Measurements from ENCODE around the gene HPRT1. TPM values are rescaled to one million over a fixed set of nuclear protein-coding genes. Genes with fewer than 3 reads are reported as not detected.

HPRT1 gene
- total RNA-seq, 3 donors from 2014 or later: 8.0 to 15.1 (median 11.9) TPM

DNA sequence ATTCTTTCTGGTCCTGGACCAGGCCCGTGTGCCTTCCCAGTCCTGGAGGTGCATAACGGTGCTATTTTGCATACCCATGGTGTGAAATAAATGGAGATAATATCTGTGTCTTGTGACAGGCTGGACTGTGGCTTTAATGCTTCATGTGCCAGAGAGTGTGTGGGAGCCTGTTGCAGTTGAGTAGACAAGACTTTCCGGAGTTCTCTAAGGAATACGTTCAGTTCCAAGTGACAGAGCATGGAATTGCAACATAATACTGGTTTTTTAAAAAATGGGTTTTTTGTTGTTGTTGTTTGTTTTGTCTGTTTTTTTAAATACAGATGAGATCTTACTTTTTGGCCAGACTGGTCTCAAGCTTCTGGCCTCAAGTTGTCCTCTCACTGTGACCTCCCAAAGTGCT lies 74.0 kb downstream of the HPRT1 start:
- no peaks in the 10 kb centered on the region for H3K9me3 ChIP-seq
- H3K4me3 ChIP-seq: no peak overlapping the region
- DNase-seq (ENCODE audit: low spot score in 2 of 2): no peak
- H3K27me3 ChIP-seq: peaks cover 0 to 13% of the 10 kb centered on the region in 2 donors
- no peak overlapping the region for H3K27ac ChIP-seq
- intact Hi-C loops (cut with DNase I; ENCODE audit: low total_unique reads): no loop called here
- no peaks in the 10 kb centered on the region for H3K36me3 ChIP-seq
- TF ChIP-seq POLR2A (IDR thresholded peaks at IDR 0.05) (no peak), POLR2AphosphoS5 (IDR thresholded peaks at IDR 0.05) (no peak), CTCF (IDR thresholded peaks at IDR 0.05) (no peak)
- no peaks in the 10 kb centered on the region for H3K4me1 ChIP-seq

DNA sequence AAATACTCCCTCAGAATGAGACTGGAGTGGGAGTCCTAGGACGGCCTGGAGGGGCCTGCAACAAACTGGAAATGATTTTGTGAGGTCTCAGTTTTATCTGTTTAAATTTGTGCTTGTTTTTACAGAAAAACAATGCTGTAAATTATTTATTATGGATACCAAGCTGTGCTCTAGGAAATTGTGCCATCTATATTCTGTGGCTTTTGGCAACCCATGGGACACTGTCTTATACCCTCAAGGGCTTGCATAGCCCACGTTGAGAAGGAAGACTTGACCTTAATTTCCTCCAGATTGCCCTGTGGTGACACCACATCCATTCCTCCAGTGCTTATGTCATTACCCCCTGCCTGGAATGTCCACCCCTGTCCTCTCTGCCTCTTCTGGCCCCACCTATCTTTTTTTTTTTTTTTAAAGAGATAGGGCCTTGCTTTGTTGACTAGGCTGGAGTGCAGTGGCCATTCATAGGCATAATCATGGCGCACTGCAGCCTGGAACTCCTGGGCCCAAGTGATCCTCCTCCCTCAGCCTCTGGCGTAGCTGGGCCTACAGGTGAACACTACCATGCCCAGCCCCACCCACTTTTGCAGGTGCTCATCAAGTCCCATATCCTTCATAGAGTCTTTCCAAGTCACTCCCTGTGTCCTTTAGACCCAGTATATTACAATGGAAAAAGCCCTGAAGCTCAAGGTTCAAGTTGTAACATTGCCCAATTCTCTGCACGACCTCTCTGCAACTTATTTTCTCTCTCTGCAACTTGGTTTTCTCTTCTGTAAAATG lies 77.4 kb downstream of the HPRT1 start:
- Histone ChIP-seq H3K9me3 (no peaks in the 10 kb centered on the region), H3K4me1 (no peaks in the 10 kb centered on the region), H3K4me3 (no peak overlapping the region), H3K36me3 (no peaks in the 10 kb centered on the region), H3K27ac (peak overlapping the region in 1 of 2 donors; percentile 22), H3K27me3 (peaks cover 0 to 6% of the 10 kb centered on the region in 2 donors)
- DNase-seq (ENCODE audit: low spot score in 2 of 2): no peak
- intact Hi-C loops (cut with DNase I; ENCODE audit: low total_unique reads): no loop called here
- TF ChIP-seq CTCF (IDR thresholded peaks at IDR 0.05) (no peak), POLR2A (IDR thresholded peaks at IDR 0.05) (no peak), POLR2AphosphoS5 (IDR thresholded peaks at IDR 0.05) (no peak)

DNA sequence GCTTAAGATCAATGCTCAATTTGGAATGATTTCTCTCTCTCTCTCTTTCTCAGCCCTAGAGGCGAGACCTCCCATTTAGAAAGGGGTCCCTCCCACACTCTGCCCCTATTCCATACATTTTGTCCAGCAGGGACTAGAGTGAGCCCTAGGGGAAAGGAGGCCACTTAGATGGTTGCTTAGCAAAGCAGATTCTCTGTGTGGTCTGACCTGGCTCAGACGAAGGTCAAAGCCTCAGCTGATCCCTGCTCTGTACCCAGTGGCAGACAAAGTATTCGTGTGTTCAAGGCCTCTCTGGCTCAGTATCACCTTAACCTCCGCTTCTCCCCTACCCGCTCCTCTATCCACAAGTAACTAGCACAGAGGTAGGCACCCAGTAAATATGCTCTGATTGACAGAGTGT lies 78.4 kb downstream of the HPRT1 start:
- intact Hi-C loops (cut with DNase I; ENCODE audit: low total_unique reads): no loop called here
- TF ChIP-seq POLR2AphosphoS5 (IDR thresholded peaks at IDR 0.05): no peak
- Histone ChIP-seq H3K4me1 (no peaks in the 10 kb centered on the region), H3K36me3 (no peaks in the 10 kb centered on the region), H3K9me3 (no peaks in the 10 kb centered on the region), H3K4me3 (no peak overlapping the region), H3K27ac (peak overlapping the region in 1 of 2 donors; percentile 38), H3K27me3 (peaks cover 0 to 16% of the 10 kb centered on the region in 2 donors)
- DNase-seq (ENCODE audit: low spot score in 2 of 2): no peak

DNA sequence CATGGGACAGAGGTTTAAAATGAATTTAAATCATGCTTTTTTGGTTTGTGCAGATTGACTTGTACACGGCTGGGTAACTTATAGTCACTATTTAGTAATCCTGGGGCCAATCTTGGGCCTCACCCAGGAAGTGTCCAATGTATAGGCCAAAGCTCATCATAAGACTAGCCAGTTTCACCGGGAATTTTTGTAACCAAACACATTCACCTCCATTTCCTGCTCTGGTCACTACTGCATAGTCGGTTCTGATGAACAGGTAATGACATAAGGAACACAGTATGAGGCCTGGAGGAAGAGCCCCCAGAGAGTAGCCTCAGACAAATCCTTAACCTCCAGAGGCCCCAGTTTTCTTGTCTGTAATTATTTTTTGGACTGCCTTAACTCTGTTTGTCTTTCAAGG lies 81.9 kb downstream of the HPRT1 start:
- Histone ChIP-seq H3K9me3 (no peaks in the 10 kb centered on the region), H3K27ac (no peak overlapping the region), H3K4me3 (no peak overlapping the region), H3K36me3 (no peaks in the 10 kb centered on the region), H3K27me3 (peaks cover 2 to 44% of the 10 kb centered on the region in 2 donors), H3K4me1 (no peaks in the 10 kb centered on the region)
- no peak for DNase-seq (ENCODE audit: low spot score in 2 of 2)
- intact Hi-C loops (cut with DNase I; ENCODE audit: low total_unique reads): no loop called here
- TF ChIP-seq POLR2A (IDR thresholded peaks at IDR 0.05): no peak
- TF ChIP-seq CTCF (IDR thresholded peaks at IDR 0.05): no peak
- no peak for TF ChIP-seq POLR2AphosphoS5 (IDR thresholded peaks at IDR 0.05)

- Histone ChIP-seq H3K9me3 (no peaks in the 10 kb centered on the region), H3K27ac (no peak overlapping the region), H3K27me3 (peaks cover 2 to 50% of the 10 kb centered on the region in 2 donors), H3K4me1 (no peaks in the 10 kb centered on the region), H3K4me3 (no peak overlapping the region), H3K36me3 (no peaks in the 10 kb centered on the region)
- TF ChIP-seq POLR2AphosphoS5 (IDR thresholded peaks at IDR 0.05) (no peak), CTCF (IDR thresholded peaks at IDR 0.05) (no peak), POLR2A (IDR thresholded peaks at IDR 0.05) (no peak)
- DNase-seq (ENCODE audit: low spot score in 2 of 2): no peak
- intact Hi-C loops (cut with DNase I; ENCODE audit: low total_unique reads): no loop called here
These were observed 82.5 kb downstream of the HPRT1 start for GRCh38 chrX:134542485-134542884.
